Loucy (cell line): ENCODE measurements around the gene SLC26A3.

Experiments
- H2AFZ ChIP-seq: fragments of 200-600 bp; sonication (generic); 2 replicates; pipeline ENCODE4 v1.6.0; 2016; ENCODE audit warnings: antibody characterized with exemption, mild to moderate bottlenecking, low read length, moderate library complexity
- H3F3A ChIP-seq: fragments of 200-600 bp; 2 replicates; pipeline ENCODE4 v1.6.0; 2016; ENCODE audit warnings: antibody characterized with exemption, low read depth, mild to moderate bottlenecking
- H3K27me3 ChIP-seq: fragments of 200-600 bp; sonication (generic); 2 replicates; pipeline ENCODE4 v1.6.1; 2014; ENCODE audit warnings: low read length, mild to moderate bottlenecking; ENCODE audit not compliant: insufficient read depth, poor library complexity, severe bottlenecking
- H3K36me3 ChIP-seq: fragments of 200-600 bp; sonication (generic); 2 replicates; pipeline ENCODE4 v1.6.1; 2016; ENCODE audit warnings: low read length; ENCODE audit not compliant: insufficient read depth
- H3K4me1 ChIP-seq: fragments of 200-600 bp; sonication (generic); 2 replicates; pipeline ENCODE4 v1.5.1; 2014; ENCODE audit warnings: low read length, mild to moderate bottlenecking; ENCODE audit not compliant: insufficient read depth, poor library complexity, severe bottlenecking
- H3K4me2 ChIP-seq: fragments of 200-600 bp; sonication (generic); 2 replicates; pipeline ENCODE4 v1.6.0; 2014; ENCODE audit warnings: antibody characterized with exemption, low read length, low read depth, mild to moderate bottlenecking; ENCODE audit not compliant: poor library complexity, severe bottlenecking
- H3K4me3 ChIP-seq: fragments of 200-600 bp; sonication (generic); 2 replicates; pipeline ENCODE4 v1.5.1; 2014; ENCODE audit warnings: low read length, mild to moderate bottlenecking, mixed read lengths; ENCODE audit not compliant: poor library complexity, severe bottlenecking
- H3K79me2 ChIP-seq: fragments of 200-600 bp; sonication (generic); 2 replicates; pipeline ENCODE4 v1.6.1; 2014; ENCODE audit warnings: low read length; ENCODE audit not compliant: insufficient read depth
- H3K9ac ChIP-seq: fragments of 200-600 bp; sonication (generic); 2 replicates; pipeline ENCODE4 v1.6.0; 2014; ENCODE audit warnings: mild to moderate bottlenecking, low read depth, low read length, moderate library complexity; ENCODE audit not compliant: poor library complexity, severe bottlenecking
- H3K9me2 ChIP-seq: fragments of 200-600 bp; sonication (generic); replicated peaks from 2 replicates; pipeline ENCODE4 v1.6.1; 2016; ENCODE audit warnings: low read depth, low read length, mixed read lengths
- H3K9me3 ChIP-seq: fragments of 200-600 bp; sonication (generic); 2 replicates; pipeline ENCODE4 v1.6.1; 2014; ENCODE audit warnings: mild to moderate bottlenecking, antibody characterized with exemption, low read length, low read depth; ENCODE audit not compliant: insufficient read depth
- H4K20me1 ChIP-seq: fragments of 200-600 bp; sonication (generic); 2 replicates; pipeline ENCODE4 v1.6.0; 2014; ENCODE audit warnings: antibody characterized with exemption, low read length, mild to moderate bottlenecking; ENCODE audit not compliant: insufficient read depth, poor library complexity, severe bottlenecking
- EZH2phosphoT487 ChIP-seq: fragments of 200-600 bp; IDR thresholded peaks from 2 replicates; pipeline ENCODE4 v1.6.1; 2018; ENCODE audit warnings: antibody characterized with exemption, mild to moderate bottlenecking, moderate library complexity, borderline replicate concordance
- TF ChIP-seq, protein P1 (sequence below): fragments of 200-600 bp; sonication (generic); conservative IDR thresholded peaks from 2 replicates; pipeline ENCODE4 v1.5.1; 2014; ENCODE audit warnings: mild to moderate bottlenecking, antibody characterized with exemption, low read length

SLC26A3 gene

DNA sequence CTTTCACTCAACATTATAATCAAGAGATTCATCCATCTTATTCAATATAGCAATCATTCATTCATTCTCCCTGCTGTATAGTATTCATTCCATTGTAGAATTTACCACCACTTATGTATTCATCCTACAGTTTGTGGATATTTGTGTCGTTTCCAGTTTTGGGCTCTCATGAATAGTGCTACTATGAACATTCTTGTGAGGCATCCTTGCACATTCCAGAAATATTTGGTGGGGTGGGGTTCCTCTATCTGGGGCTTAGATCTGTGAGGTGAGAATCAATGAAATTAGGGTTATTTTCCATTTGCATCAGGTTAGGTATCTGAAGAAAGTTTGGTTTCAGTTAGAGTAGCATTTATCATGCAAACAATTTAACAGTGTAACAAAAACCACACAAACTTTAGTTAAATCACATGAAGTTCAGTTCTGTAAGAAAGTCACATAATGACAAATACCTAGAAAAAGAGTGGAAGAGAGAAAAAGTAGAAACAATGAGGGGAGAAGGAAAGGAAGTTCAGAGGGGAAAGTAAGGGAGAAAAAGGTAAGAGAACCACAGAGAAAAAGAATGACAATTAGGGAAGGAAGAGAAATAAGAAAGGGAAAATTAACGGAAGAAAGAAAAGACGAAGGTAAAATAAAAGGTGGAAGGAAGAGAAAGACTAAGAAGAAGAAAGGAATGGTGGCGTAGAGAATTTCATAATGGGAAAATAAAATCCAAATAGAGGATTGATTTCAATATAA is 84.4 kb downstream of the SLC26A3 start:
- Histone ChIP-seq H3K36me3 (no peaks in the 10 kb centered on the region), H4K20me1 (no peaks in the 10 kb centered on the region), H3K4me1 (no peaks in the 10 kb centered on the region), H3K4me3 (no peak overlapping the region), H2AFZ (no peak overlapping the region), H3F3A (no peaks in the 10 kb centered on the region), H3K4me2 (no peak overlapping the region), H3K27me3 (no peaks in the 10 kb centered on the region), H3K9me3 (no peaks in the 10 kb centered on the region), H3K9ac (no peak overlapping the region), H3K79me2 (no peaks in the 10 kb centered on the region), H3K9me2 (no peaks in the 10 kb centered on the region)
- TF ChIP-seq, protein P1, sequence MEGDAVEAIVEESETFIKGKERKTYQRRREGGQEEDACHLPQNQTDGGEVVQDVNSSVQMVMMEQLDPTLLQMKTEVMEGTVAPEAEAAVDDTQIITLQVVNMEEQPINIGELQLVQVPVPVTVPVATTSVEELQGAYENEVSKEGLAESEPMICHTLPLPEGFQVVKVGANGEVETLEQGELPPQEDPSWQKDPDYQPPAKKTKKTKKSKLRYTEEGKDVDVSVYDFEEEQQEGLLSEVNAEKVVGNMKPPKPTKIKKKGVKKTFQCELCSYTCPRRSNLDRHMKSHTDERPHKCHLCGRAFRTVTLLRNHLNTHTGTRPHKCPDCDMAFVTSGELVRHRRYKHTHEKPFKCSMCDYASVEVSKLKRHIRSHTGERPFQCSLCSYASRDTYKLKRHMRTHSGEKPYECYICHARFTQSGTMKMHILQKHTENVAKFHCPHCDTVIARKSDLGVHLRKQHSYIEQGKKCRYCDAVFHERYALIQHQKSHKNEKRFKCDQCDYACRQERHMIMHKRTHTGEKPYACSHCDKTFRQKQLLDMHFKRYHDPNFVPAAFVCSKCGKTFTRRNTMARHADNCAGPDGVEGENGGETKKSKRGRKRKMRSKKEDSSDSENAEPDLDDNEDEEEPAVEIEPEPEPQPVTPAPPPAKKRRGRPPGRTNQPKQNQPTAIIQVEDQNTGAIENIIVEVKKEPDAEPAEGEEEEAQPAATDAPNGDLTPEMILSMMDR, result no peak

DNA sequence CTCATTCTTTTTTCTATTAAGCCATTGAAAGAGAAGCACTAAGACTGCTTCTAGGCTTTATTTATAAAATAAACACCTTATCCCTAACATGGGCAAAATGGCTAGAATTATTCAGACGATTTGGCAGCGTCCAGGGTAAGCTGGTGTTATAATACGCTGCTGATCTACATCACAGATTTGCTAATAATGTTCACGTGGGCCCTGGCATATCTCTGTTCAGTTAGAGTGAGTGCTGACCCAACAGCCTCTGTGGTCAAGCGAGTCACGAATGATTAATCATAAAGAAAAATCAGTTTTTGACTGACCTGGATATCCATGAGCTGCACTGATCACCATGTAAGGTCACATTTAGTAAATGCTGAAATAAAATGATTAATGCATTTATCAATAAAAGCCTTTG is 87.5 kb downstream of the SLC26A3 start:
- no peak for TF ChIP-seq EZH2phosphoT487
- TF ChIP-seq, protein P1, result no peak

More for the DNA sequence above, 87.5 kb downstream of the SLC26A3 start:
- H2AFZ ChIP-seq, result no peak overlapping the region
- H3K79me2 ChIP-seq, result no peaks in the 10 kb centered on the region
- no peaks in the 10 kb centered on the region for H3K27me3 ChIP-seq
- H3K9ac ChIP-seq, result no peak overlapping the region
- no peaks in the 10 kb centered on the region for H3K9me2 ChIP-seq
- H3K36me3 ChIP-seq, result no peaks in the 10 kb centered on the region
- H4K20me1 ChIP-seq, result no peaks in the 10 kb centered on the region
- no peaks in the 10 kb centered on the region for H3K9me3 ChIP-seq
- no peaks in the 10 kb centered on the region for H3F3A ChIP-seq
- no peaks in the 10 kb centered on the region for H3K4me1 ChIP-seq
- H3K4me3 ChIP-seq, result no peak overlapping the region
- H3K4me2 ChIP-seq, result no peak overlapping the region
